DOHH2 (cell line): Measurements from ENCODE around the gene SLC9C2.

ENCODE experiments used
- H3F3A ChIP-seq: fragments of 200-600 bp; sonication (generic), shearing (Covaris generic); 2 replicates; pipeline ENCODE4 v1.6.0; 2016; ENCODE audit warnings: antibody characterized with exemption, mild to moderate bottlenecking; ENCODE audit not compliant: control insufficient read depth, insufficient read depth
- H3K27ac ChIP-seq: fragments of 200-600 bp; sonication (generic); 2 replicates; pipeline ENCODE4 v1.5.1; 2014; ENCODE audit warnings: low read depth, mild to moderate bottlenecking, low read length, moderate library complexity
- H3K27me3 ChIP-seq: fragments of 200-600 bp; sonication (generic); 2 replicates; pipeline ENCODE4 v1.6.1; 2014; ENCODE audit warnings: mild to moderate bottlenecking, low read length, mixed read lengths; ENCODE audit not compliant: control insufficient read depth
- H3K36me3 ChIP-seq: fragments of 200-600 bp; sonication (generic); 2 replicates; pipeline ENCODE4 v1.6.1; 2014; ENCODE audit warnings: mild to moderate bottlenecking, low read length, moderate library complexity, mixed read lengths; ENCODE audit not compliant: control insufficient read depth
- H3K4me1 ChIP-seq: fragments of 200-600 bp; sonication (generic); 2 replicates; pipeline ENCODE4 v1.6.1; 2014; ENCODE audit warnings: mild to moderate bottlenecking, low read length, mixed read lengths; ENCODE audit not compliant: control insufficient read depth
- H3K4me2 ChIP-seq: fragments of 200-600 bp; sonication (generic); 2 replicates; pipeline ENCODE4 v1.6.0; 2014; ENCODE audit warnings: mild to moderate bottlenecking, low read length, moderate library complexity
- H3K4me3 ChIP-seq: fragments of 200-600 bp; sonication (generic); 2 replicates; pipeline ENCODE4 v1.5.1; 2014; ENCODE audit warnings: mild to moderate bottlenecking, low read length, mixed read lengths
- H3K79me2 ChIP-seq: fragments of 200-600 bp; sonication (generic); 2 replicates; pipeline ENCODE4 v1.6.1; 2014; ENCODE audit warnings: mild to moderate bottlenecking, low read length, mixed read lengths; ENCODE audit not compliant: control insufficient read depth
- H3K9me2 ChIP-seq: fragments of 200-600 bp; sonication (generic); replicated peaks from 2 replicates; pipeline ENCODE4 v1.6.1; 2014; ENCODE audit warnings: mild to moderate bottlenecking, low read length, mixed read lengths; ENCODE audit not compliant: control insufficient read depth
- H3K9me3 ChIP-seq: fragments of 200-600 bp; sonication (generic); 2 replicates; pipeline ENCODE4 v1.6.1; 2014; ENCODE audit warnings: antibody characterized with exemption, low read length, mixed read lengths; ENCODE audit not compliant: control insufficient read depth, insufficient read depth
- H4K20me1 ChIP-seq: fragments of 200-600 bp; sonication (generic); 2 replicates; pipeline ENCODE4 v1.6.0; 2014; ENCODE audit warnings: low read depth, mild to moderate bottlenecking, antibody characterized with exemption, low read length, moderate library complexity; ENCODE audit not compliant: control insufficient read depth, insufficient read depth
- CTCF ChIP-seq: fragments of 200-600 bp; sonication (generic); IDR thresholded peaks from one replicate; pipeline ENCODE4 v1.5.1; 2014; ENCODE audit warnings: antibody characterized with exemption, mild to moderate bottlenecking, low read depth, low read length; ENCODE audit not compliant: poor library complexity, severe bottlenecking
- EZH2phosphoT487 ChIP-seq: fragments of 200-600 bp; sonication (generic); IDR thresholded peaks from 2 replicates; pipeline ENCODE4 v1.6.1; 2017; ENCODE audit warnings: borderline replicate concordance, mild to moderate bottlenecking, antibody characterized with exemption, low read length, moderate library complexity, mixed read lengths

SLC9C2 gene

GRCh38 chr1:173527151-173527826 is 75.6 kb downstream of the SLC9C2 start:
- Histone ChIP-seq H3K4me1 (no peaks in the 10 kb centered on the region), H3K9me2 (no peaks in the 10 kb centered on the region), H3K4me2 (no peak overlapping the region), H3K9me3 (no peaks in the 10 kb centered on the region), H3K79me2 (no peaks in the 10 kb centered on the region), H4K20me1 (no peaks in the 10 kb centered on the region), H3K27ac (no peak overlapping the region), H3F3A (no peaks in the 10 kb centered on the region), H3K36me3 (no peaks in the 10 kb centered on the region), H3K4me3 (no peak overlapping the region), H3K27me3 (no peaks in the 10 kb centered on the region)
- TF ChIP-seq CTCF (no peak), EZH2phosphoT487 (no peak)

- H3K9me2 ChIP-seq, result no peaks in the 10 kb centered on the region
- H3K9me3 ChIP-seq, result no peaks in the 10 kb centered on the region
- H3K4me2 ChIP-seq, result no peak overlapping the region
- H3K4me1 ChIP-seq, result no peaks in the 10 kb centered on the region
- TF ChIP-seq EZH2phosphoT487 (no peak), CTCF (no peak)
- H3K36me3 ChIP-seq, result no peaks in the 10 kb centered on the region
- no peaks in the 10 kb centered on the region for H3F3A ChIP-seq
- H3K79me2 ChIP-seq, result no peaks in the 10 kb centered on the region
- H3K27ac ChIP-seq, result no peak overlapping the region
- no peaks in the 10 kb centered on the region for H4K20me1 ChIP-seq
- H3K27me3 ChIP-seq, result no peaks in the 10 kb centered on the region
- no peak overlapping the region for H3K4me3 ChIP-seq
Measured at GRCh38 chr1:173525926-173526325, 76.9 kb downstream of the SLC9C2 start.

GRCh38 chr1:173523329-173523728 is 79.5 kb downstream of the SLC9C2 start:
- Histone ChIP-seq H3K27ac (no peak overlapping the region), H3K4me1 (no peaks in the 10 kb centered on the region), H3K9me3 (no peaks in the 10 kb centered on the region), H3K4me2 (no peak overlapping the region), H3K36me3 (no peaks in the 10 kb centered on the region), H3K4me3 (no peak overlapping the region), H4K20me1 (no peaks in the 10 kb centered on the region), H3K9me2 (no peaks in the 10 kb centered on the region), H3F3A (no peaks in the 10 kb centered on the region), H3K27me3 (no peaks in the 10 kb centered on the region), H3K79me2 (no peaks in the 10 kb centered on the region)
- TF ChIP-seq EZH2phosphoT487, result no peak
- TF ChIP-seq CTCF, result no peak
